ENCODE results near the gene AMOTL2. TPM values are rescaled to one million over a fixed set of nuclear protein-coding genes. Genes with fewer than 3 reads are reported as not detected.
A peak's percentile ranks its signal among the peaks of the same experiment; 100 is the strongest.

AMOTL2 gene
- total and polyA plus RNA-seq, 4 donors: 12.4 to 118 (median 55.7) TPM

DNA sequence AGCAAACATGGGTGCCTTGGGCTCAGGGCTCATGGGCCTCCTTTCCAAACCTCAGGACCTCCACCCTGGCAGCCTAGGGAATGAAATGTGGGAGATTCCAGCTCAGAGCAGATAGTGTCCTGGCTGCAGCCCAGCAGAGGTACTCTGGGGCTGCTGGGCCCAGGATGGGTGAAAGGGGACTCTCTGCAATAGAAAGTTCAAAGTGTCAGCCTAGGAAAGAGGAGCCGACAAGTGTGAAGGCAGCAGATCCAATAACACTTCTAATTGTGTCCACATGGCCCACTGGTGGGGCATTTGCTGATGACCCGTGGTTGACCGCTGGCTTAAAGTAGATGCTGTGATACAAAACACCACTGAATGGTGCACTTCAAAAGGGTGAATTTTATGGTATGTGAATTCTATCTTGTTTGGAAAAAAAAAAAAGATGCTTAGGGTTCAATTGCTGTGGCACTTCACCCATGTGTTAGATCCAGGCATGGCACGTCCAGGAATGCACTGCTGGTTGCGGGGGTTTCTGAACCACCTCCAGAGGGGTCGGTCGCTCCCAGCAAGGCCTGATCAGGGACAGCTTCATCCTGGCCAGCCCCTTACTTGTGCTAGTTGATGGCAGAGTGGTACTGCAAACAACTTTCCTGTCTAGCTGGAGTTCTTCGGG lies 20.9 kb downstream of the AMOTL2 start:
- Histone ChIP-seq H3K4me1 (ENCODE audit: control insufficient read depth in 1 of 2, insufficient read depth in 2 of 2, low read length in 2 of 2) (peaks cover 0 to 3% of the 10 kb centered on the region in 2 donors), H3K27ac (ENCODE audit: low read depth in 1 of 2, low read length in 2 of 2) (no peak overlapping the region), H3K36me3 (ENCODE audit: control insufficient read depth in 1 of 2, insufficient read depth in 2 of 2, low read length in 1 of 2) (peaks cover 6 to 10% of the 10 kb centered on the region in 2 donors), H3K9me3 (ENCODE audit: control insufficient read depth, low read length) (no peaks in the 10 kb centered on the region), H3K4me3 (ENCODE audit: low read length in 2 of 2) (no peak overlapping the region), H3K27me3 (ENCODE audit: control insufficient read depth in 1 of 2, insufficient read depth in 2 of 2, low read length in 1 of 2) (no peaks in the 10 kb centered on the region)
- no peak for ATAC-seq (ENCODE audit: low FRiP score)
- intact Hi-C loops (cut with DNase I): no loop called here
- peak; percentile 26 to 51 for DNase-seq
- 79 to 89% methylated on average over 8 of the region's 8 CpGs for WGBS, 2 donors

GRCh38 chr3:134352031-134352671 lies 22.1 kb downstream of the AMOTL2 start:
- DNase-seq: peak in 1 of 2 donors; percentile 28
- no peaks in the 10 kb centered on the region for H3K27me3 ChIP-seq (ENCODE audit: control insufficient read depth in 1 of 2, insufficient read depth in 2 of 2, low read length in 1 of 2)
- H3K4me3 ChIP-seq (ENCODE audit: low read length in 2 of 2): no peak overlapping the region
- H3K9me3 ChIP-seq (ENCODE audit: control insufficient read depth, low read length): no peaks in the 10 kb centered on the region
- H3K36me3 ChIP-seq (ENCODE audit: control insufficient read depth in 1 of 2, insufficient read depth in 2 of 2, low read length in 1 of 2): peaks cover 6% of the 10 kb centered on the region in 2 donors
- intact Hi-C loops (cut with DNase I): no loop called here
- H3K4me1 ChIP-seq (ENCODE audit: control insufficient read depth in 1 of 2, insufficient read depth in 2 of 2, low read length in 2 of 2): no peaks in the 10 kb centered on the region
- H3K27ac ChIP-seq (ENCODE audit: low read depth in 1 of 2, low read length in 2 of 2): peak overlapping the region in 1 of 2 donors; percentile 13
- ATAC-seq (ENCODE audit: low FRiP score): no peak
- 73 to 88% methylated on average over 4 of the region's 4 CpGs for WGBS, 2 donors

GRCh38 chr3:134351427-134351826 lies 22.8 kb downstream of the AMOTL2 start:
- WGBS, 2 donors: 57 to 70% methylated on average over 5 of the region's 5 CpGs
- intact Hi-C loops (cut with DNase I): no loop called here
- H3K36me3 ChIP-seq (ENCODE audit: control insufficient read depth in 1 of 2, insufficient read depth in 2 of 2, low read length in 1 of 2): peaks cover 4 to 8% of the 10 kb centered on the region in 2 donors

GRCh38 chr3:134350861-134351311 lies 23.4 kb downstream of the AMOTL2 start:
- Histone ChIP-seq H3K36me3 (ENCODE audit: control insufficient read depth in 1 of 2, insufficient read depth in 2 of 2, low read length in 1 of 2) (peaks cover 4 to 8% of the 10 kb centered on the region in 2 donors), H3K9me3 (ENCODE audit: control insufficient read depth, low read length) (no peaks in the 10 kb centered on the region), H3K27me3 (ENCODE audit: control insufficient read depth in 1 of 2, insufficient read depth in 2 of 2, low read length in 1 of 2) (no peaks in the 10 kb centered on the region), H3K4me3 (ENCODE audit: low read length in 2 of 2) (no peak overlapping the region), H3K27ac (ENCODE audit: low read depth in 1 of 2, low read length in 2 of 2) (peak overlapping the region in 1 of 2 donors; percentile 6), H3K4me1 (ENCODE audit: control insufficient read depth in 1 of 2, insufficient read depth in 2 of 2, low read length in 2 of 2) (no peaks in the 10 kb centered on the region)
- ATAC-seq (ENCODE audit: low FRiP score): peak; percentile 8
- DNase-seq: peak; percentile 26 to 71
- intact Hi-C loops (cut with DNase I): no loop called here
- WGBS, 2 donors: 66 to 89% methylated on average over 4 of the region's 4 CpGs

More at GRCh38 chr3:134351427-134351826, 22.8 kb downstream of the AMOTL2 start:
- DNase-seq (peak; percentile 27 to 56), ATAC-seq (ENCODE audit: low FRiP score) (peak; percentile 47)
- H3K27ac ChIP-seq (ENCODE audit: low read depth in 1 of 2, low read length in 2 of 2): peak overlapping the region in 1 of 2 donors; percentile 4
- H3K9me3 ChIP-seq (ENCODE audit: control insufficient read depth, low read length): no peaks in the 10 kb centered on the region
- no peaks in the 10 kb centered on the region for H3K27me3 ChIP-seq (ENCODE audit: control insufficient read depth in 1 of 2, insufficient read depth in 2 of 2, low read length in 1 of 2)
- no peak overlapping the region for H3K4me3 ChIP-seq (ENCODE audit: low read length in 2 of 2)
- H3K4me1 ChIP-seq (ENCODE audit: control insufficient read depth in 1 of 2, insufficient read depth in 2 of 2, low read length in 2 of 2): no peaks in the 10 kb centered on the region

GRCh38 chr3:134350266-134350665 lies 24.0 kb downstream of the AMOTL2 start:
- Histone ChIP-seq H3K27ac (ENCODE audit: low read depth in 1 of 2, low read length in 2 of 2) (peak overlapping the region in 1 of 2 donors; percentile 6), H3K9me3 (ENCODE audit: control insufficient read depth, low read length) (no peaks in the 10 kb centered on the region), H3K36me3 (ENCODE audit: control insufficient read depth in 1 of 2, insufficient read depth in 2 of 2, low read length in 1 of 2) (peaks cover 4 to 8% of the 10 kb centered on the region in 2 donors), H3K4me1 (ENCODE audit: control insufficient read depth in 1 of 2, insufficient read depth in 2 of 2, low read length in 2 of 2) (no peaks in the 10 kb centered on the region), H3K4me3 (ENCODE audit: low read length in 2 of 2) (no peak overlapping the region), H3K27me3 (ENCODE audit: control insufficient read depth in 1 of 2, insufficient read depth in 2 of 2, low read length in 1 of 2) (no peaks in the 10 kb centered on the region)
- peak; percentile 2 to 10 for DNase-seq
- ATAC-seq (ENCODE audit: low FRiP score): no peak
- WGBS, 2 donors: 96 to 97% methylated on average over 3 of the region's 3 CpGs
- intact Hi-C loops (cut with DNase I): no loop called here

DNA sequence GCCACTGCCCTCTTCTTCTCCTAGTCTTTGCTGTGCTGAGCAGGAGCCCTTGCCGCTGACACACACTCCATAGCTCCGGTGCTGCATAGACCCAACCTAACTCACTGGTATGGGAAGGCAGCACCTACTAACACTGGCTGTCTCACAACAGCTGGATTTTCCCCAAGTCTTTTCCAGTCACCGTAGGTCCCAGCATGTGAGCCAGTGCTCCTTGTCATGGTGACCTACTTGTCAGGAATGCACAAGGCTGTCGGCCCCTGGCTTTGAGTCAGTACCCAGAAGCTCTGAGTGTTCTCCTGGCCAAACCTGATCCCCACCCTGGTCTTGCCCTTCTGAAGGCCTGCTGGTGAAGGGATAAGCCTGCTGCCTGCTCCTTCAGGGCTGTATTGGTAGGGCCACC lies 25.7 kb downstream of the AMOTL2 start:
- Histone ChIP-seq H3K4me3 (ENCODE audit: low read length in 2 of 2) (no peak overlapping the region), H3K27ac (ENCODE audit: low read depth in 1 of 2, low read length in 2 of 2) (peak overlapping the region in 1 of 2 donors; percentile 69), H3K4me1 (ENCODE audit: control insufficient read depth in 1 of 2, insufficient read depth in 2 of 2, low read length in 2 of 2) (no peaks in the 10 kb centered on the region), H3K9me3 (ENCODE audit: control insufficient read depth, low read length) (no peaks in the 10 kb centered on the region), H3K27me3 (ENCODE audit: control insufficient read depth in 1 of 2, insufficient read depth in 2 of 2, low read length in 1 of 2) (no peaks in the 10 kb centered on the region), H3K36me3 (ENCODE audit: control insufficient read depth in 1 of 2, insufficient read depth in 2 of 2, low read length in 1 of 2) (peaks cover 0 to 2% of the 10 kb centered on the region in 2 donors)
- DNase-seq (peak; percentile 89), ATAC-seq (ENCODE audit: low FRiP score) (peak; percentile 73)
- intact Hi-C loops (cut with DNase I): loop anchor here in 1 of 2 donors (5.0 kb wide), 1 partner anchor 36 kb away; no protein-coding TSS in a partner anchor
- WGBS, 2 donors: 27 to 28% methylated on average over 4 of the region's 4 CpGs

GRCh38 chr3:134347551-134347950 lies 26.7 kb downstream of the AMOTL2 start:
- ATAC-seq (ENCODE audit: low FRiP score): no peak
- peaks cover 0 to 2% of the 10 kb centered on the region in 2 donors for H3K36me3 ChIP-seq (ENCODE audit: control insufficient read depth in 1 of 2, insufficient read depth in 2 of 2, low read length in 1 of 2)

GRCh38 chr3:134346744-134347143 lies 27.5 kb downstream of the AMOTL2 start:
- H3K27ac ChIP-seq (ENCODE audit: low read depth in 1 of 2, low read length in 2 of 2): peak overlapping the region in 1 of 2 donors; percentile 50
- H3K36me3 ChIP-seq (ENCODE audit: control insufficient read depth in 1 of 2, insufficient read depth in 2 of 2, low read length in 1 of 2): peaks cover 0 to 2% of the 10 kb centered on the region in 2 donors
- DNase-seq (peak in 1 of 2 donors; percentile 8), ATAC-seq (ENCODE audit: low FRiP score) (no peak)
- WGBS, 2 donors: 0 to 38% methylated on average over 1 of the region's 1 CpG
- H3K9me3 ChIP-seq (ENCODE audit: control insufficient read depth, low read length): no peaks in the 10 kb centered on the region
- H3K27me3 ChIP-seq (ENCODE audit: control insufficient read depth in 1 of 2, insufficient read depth in 2 of 2, low read length in 1 of 2): no peaks in the 10 kb centered on the region
- H3K4me1 ChIP-seq (ENCODE audit: control insufficient read depth in 1 of 2, insufficient read depth in 2 of 2, low read length in 2 of 2): no peaks in the 10 kb centered on the region
- intact Hi-C loops (cut with DNase I): loop anchor here in 1 of 2 donors (5.0 kb wide), 1 partner anchor 34 kb away; no protein-coding TSS in a partner anchor
- H3K4me3 ChIP-seq (ENCODE audit: low read length in 2 of 2): no peak overlapping the region

More at GRCh38 chr3:134347551-134347950, 26.7 kb downstream of the AMOTL2 start:
- WGBS, 2 donors: 66 to 82% methylated on average over 3 of the region's 3 CpGs
- H3K27ac ChIP-seq (ENCODE audit: low read depth in 1 of 2, low read length in 2 of 2): peak overlapping the region in 1 of 2 donors; percentile 84
- H3K9me3 ChIP-seq (ENCODE audit: control insufficient read depth, low read length): no peaks in the 10 kb centered on the region
- no peaks in the 10 kb centered on the region for H3K4me1 ChIP-seq (ENCODE audit: control insufficient read depth in 1 of 2, insufficient read depth in 2 of 2, low read length in 2 of 2)
- peak; percentile 29 to 37 for DNase-seq
- no peaks in the 10 kb centered on the region for H3K27me3 ChIP-seq (ENCODE audit: control insufficient read depth in 1 of 2, insufficient read depth in 2 of 2, low read length in 1 of 2)
- no peak overlapping the region for H3K4me3 ChIP-seq (ENCODE audit: low read length in 2 of 2)
- intact Hi-C loops (cut with DNase I): loop anchor here in 1 of 2 donors (5.0 kb wide), 1 partner anchor 35 kb away; no protein-coding TSS in a partner anchor
